H1 (cell line): ENCODE measurements around the gene NEDD4. TPM values are rescaled to one million over a fixed set of nuclear protein-coding genes. Genes with fewer than 3 reads are reported as not detected.

Source experiments
- CTCF ChIA-PET: fragments of 300-600 bp; sonication (Branson Sonifier 250); formaldehyde crosslinking; loops from one replicate; lab custom pipeline; 2021; ENCODE audit not compliant: partially characterized antibody; lab: Charles Lee
- POLR2A ChIA-PET: fragments of 300-600 bp; sonication (Branson Sonifier 250); formaldehyde crosslinking; loops from one replicate; lab custom pipeline; 2021; ENCODE audit warnings: inconsistent platforms; ENCODE audit not compliant: partially characterized antibody; lab: Charles Lee
- DNase-seq, 2 experiments: peaks; one replicate each; pipeline versions ENCODE4 v3.0.0 to v3.0.0-alpha.2; 2010 to 2022; ENCODE audit warnings: low spot score in 2 of 2, low read depth in 1 of 2, mixed read lengths in 1 of 2
- FAIRE-seq: peaks from 2 replicates; lab custom pipeline; 2011; peaks lifted over from hg19 to GRCh38; lab: Jason Lieb, UNC
- H2AFZ ChIP-seq: 2 replicates; pipeline ENCODE4 v1.8.1; 2012; ENCODE audit warnings: low read length, inconsistent platforms
- H2AK5ac ChIP-seq: 2 replicates; pipeline ENCODE4 v1.6.1; 2013; ENCODE audit warnings: low read depth, low read length
- H2BK120ac ChIP-seq: replicated peaks from 2 replicates; pipeline ENCODE3; 2013; ENCODE audit warnings: low read depth, low read length, inconsistent platforms
- H2BK12ac ChIP-seq: 2 replicates; pipeline ENCODE4 v1.6.1; 2013; ENCODE audit warnings: low read depth, low read length
- H2BK15ac ChIP-seq: 2 replicates; pipeline ENCODE4 v1.6.1; 2013; ENCODE audit warnings: low read length
- H2BK20ac ChIP-seq: 2 replicates; pipeline ENCODE4 v1.6.1; 2013; ENCODE audit warnings: low read length
- H2BK5ac ChIP-seq: 2 replicates; pipeline ENCODE4 v1.6.1; 2013; ENCODE audit warnings: low read depth, low read length
- H3K14ac ChIP-seq: 2 replicates; pipeline ENCODE4 v1.6.1; 2013; ENCODE audit warnings: inconsistent platforms; ENCODE audit not compliant: insufficient read length
- H3K18ac ChIP-seq: 2 replicates; pipeline ENCODE4 v1.6.1; 2013; ENCODE audit warnings: low read length; ENCODE audit errors: extremely low read depth
- H3K23ac ChIP-seq: 2 replicates; pipeline ENCODE4 v1.6.1; 2013; ENCODE audit warnings: inconsistent platforms; ENCODE audit not compliant: insufficient read length
- H3K23me2 ChIP-seq: 2 replicates; pipeline ENCODE4 v1.6.1; 2013; ENCODE audit warnings: low read depth, low read length
- H3K27ac ChIP-seq: 2 replicates; pipeline ENCODE4 v1.6.1; 2011; ENCODE audit warnings: low read depth, low read length, inconsistent platforms
- H3K27me3 ChIP-seq, 4 experiments: replicated peaks in 1 of 4; 1 replicate in 1 of 4; 2 replicates in 3 of 4; pipeline versions ENCODE4 v1.6.1 to v1.8.1; 2011 to 2013; ENCODE audit warnings: low read length in 3 of 4, mild to moderate bottlenecking in 3 of 4, inconsistent platforms in 2 of 4, mixed read lengths in 2 of 4, moderate library complexity in 1 of 4; ENCODE audit not compliant: control insufficient read depth in 3 of 4, insufficient read depth in 3 of 4; ENCODE audit errors: extremely low read depth in 1 of 4
- H3K36me3 ChIP-seq, 4 experiments: 2 replicates each; pipeline versions ENCODE4 v1.6.1 to v1.8.1; 2011 to 2013; ENCODE audit warnings: mild to moderate bottlenecking in 4 of 4, low read length in 3 of 4, moderate library complexity in 2 of 4, control low read depth in 1 of 4, inconsistent platforms in 1 of 4; ENCODE audit not compliant: insufficient read depth in 4 of 4, control insufficient read depth in 2 of 4
- H3K4ac ChIP-seq: replicated peaks from 2 replicates; pipeline ENCODE3; 2013; ENCODE audit warnings: low read length, low read depth, mixed read lengths, inconsistent platforms; ENCODE audit not compliant: insufficient read length
- H3K4me1 ChIP-seq, 4 experiments: replicated peaks in 1 of 4; 1 replicate in 1 of 4; 2 replicates in 3 of 4; pipeline versions ENCODE4 v1.6.1 to v1.8.1; 2011 to 2013; ENCODE audit warnings: low read length in 3 of 4, inconsistent platforms in 2 of 4, mixed read lengths in 1 of 4; ENCODE audit not compliant: insufficient read depth in 4 of 4, control insufficient read depth in 3 of 4
- H3K4me2 ChIP-seq, 2 experiments: 2 replicates each; pipeline versions ENCODE4 v1.6.1 to v1.8.1; 2011 to 2013; ENCODE audit warnings: low read depth in 2 of 2, low read length in 2 of 2, control low read depth in 1 of 2, inconsistent platforms in 1 of 2, mild to moderate bottlenecking in 1 of 2; ENCODE audit not compliant: insufficient read depth in 1 of 2
- H3K4me3 ChIP-seq, 4 experiments: fragments of 200-600, 300-600 bp in 1 of 4; sonication (generic), shearing (Covaris generic), sonication (Bioruptor Twin) in 1 of 4; 2 replicates each; pipeline versions ENCODE4 v1.5.1 to v1.8.1; 2011 to 2016; ENCODE audit warnings: low read length in 4 of 4, low read depth in 3 of 4, control low read depth in 2 of 4, inconsistent platforms in 2 of 4, mild to moderate bottlenecking in 2 of 4, mixed read lengths in 1 of 4, moderate library complexity in 1 of 4; ENCODE audit not compliant: insufficient read depth in 2 of 4; ENCODE audit errors: extremely low read depth in 1 of 4
- H3K56ac ChIP-seq: replicated peaks from 2 replicates; pipeline ENCODE3; 2013; ENCODE audit warnings: low read depth, mild to moderate bottlenecking, mixed read lengths, low read length, inconsistent platforms; ENCODE audit not compliant: insufficient read length
- H3K79me1 ChIP-seq: 2 replicates; pipeline ENCODE4 v1.6.1; 2013; ENCODE audit warnings: low read depth, low read length, control low read depth
- H3K79me2 ChIP-seq, 2 experiments: 2 replicates each; pipeline versions ENCODE4 v1.6.1 to v1.8.1; 2012 to 2013; ENCODE audit warnings: low read length in 2 of 2, mild to moderate bottlenecking in 2 of 2, inconsistent platforms in 1 of 2; ENCODE audit not compliant: insufficient read depth in 2 of 2, control insufficient read depth in 1 of 2
- H3K9ac ChIP-seq, 4 experiments: replicated peaks in 1 of 4; 1 replicate in 1 of 4; 2 replicates in 3 of 4; pipeline versions ENCODE4 v1.6.1 to v1.8.1; 2011 to 2013; ENCODE audit warnings: low read depth in 3 of 4, low read length in 3 of 4, control low read depth in 2 of 4, mild to moderate bottlenecking in 2 of 4, moderate library complexity in 2 of 4, inconsistent platforms in 1 of 4; ENCODE audit errors: extremely low read depth in 1 of 4
- H3K9me3 ChIP-seq, 2 experiments: 2 replicates each; pipeline versions ENCODE4 v1.6.1 to v1.8.1; 2012 to 2013; ENCODE audit warnings: mild to moderate bottlenecking in 2 of 2, moderate library complexity in 2 of 2, control low read depth in 1 of 2, inconsistent platforms in 1 of 2, low read depth in 1 of 2, low read length in 1 of 2, mixed read lengths in 1 of 2; ENCODE audit not compliant: insufficient read depth in 2 of 2
- H4K20me1 ChIP-seq, 2 experiments: replicated peaks in 1 of 2; 2 replicates each; pipeline versions ENCODE3 to v1.8.1; 2011 to 2013; ENCODE audit warnings: inconsistent platforms in 2 of 2, low read length in 2 of 2, mild to moderate bottlenecking in 1 of 2; ENCODE audit not compliant: insufficient read depth in 2 of 2, control insufficient read depth in 1 of 2
- H4K5ac ChIP-seq: 2 replicates; pipeline ENCODE4 v1.6.1; 2013; ENCODE audit warnings: low read length, low read depth, mixed read lengths, inconsistent platforms; ENCODE audit not compliant: insufficient read length
- H4K8ac ChIP-seq: 2 replicates; pipeline ENCODE4 v1.8.0; 2013; ENCODE audit warnings: mild to moderate bottlenecking, moderate library complexity, low read length, inconsistent platforms; ENCODE audit not compliant: insufficient read depth; ENCODE audit errors: extremely low read depth
- H4K91ac ChIP-seq: replicated peaks from 2 replicates; pipeline ENCODE3; 2013; ENCODE audit warnings: low read length, mixed read lengths, inconsistent platforms; ENCODE audit not compliant: insufficient read length
- JUND ChIP-seq: IDR thresholded peaks from 2 replicates; pipeline ENCODE4 v1.6.1; 2011; ENCODE audit warnings: mild to moderate bottlenecking, improper control_type of control experiment, low read length
- POLR2A ChIP-seq, 2 experiments: IDR thresholded peaks; 1 replicate in 1 of 2; 2 replicates in 1 of 2; pipeline ENCODE4 v1.6.1; 2011; ENCODE audit warnings: low read depth in 2 of 2, low read length in 2 of 2, mild to moderate bottlenecking in 2 of 2; ENCODE audit errors: control extremely low read depth in 1 of 2
- POLR2AphosphoS5 ChIP-seq: IDR thresholded peaks from 2 replicates; pipeline ENCODE4 v1.6.1; 2011; ENCODE audit warnings: low read depth, low read length
- RAD21 ChIP-seq, 2 experiments: IDR thresholded peaks in 1 of 2; conservative IDR thresholded peaks in 1 of 2; 2 replicates each; pipeline ENCODE4 v1.6.1; 2011; ENCODE audit warnings: low read depth in 2 of 2, low read length in 2 of 2, improper control_type of control experiment in 1 of 2, inconsistent platforms in 1 of 2, mild to moderate bottlenecking in 1 of 2, moderate library complexity in 1 of 2
- RXRA ChIP-seq: IDR thresholded peaks from 2 replicates; pipeline ENCODE4 v1.6.1; 2011; ENCODE audit warnings: low read depth, mild to moderate bottlenecking, low read length, moderate library complexity; ENCODE audit not compliant: insufficient read depth
- SAP30 ChIP-seq: fragments of 300-600 bp; sonication (generic); IDR thresholded peaks from 2 replicates; pipeline ENCODE4 v1.7.1; 2012; ENCODE audit warnings: low read length, moderate library complexity, mild to moderate bottlenecking, inconsistent platforms; ENCODE audit not compliant: insufficient read depth, insufficient replicate concordance
- SUZ12 ChIP-seq: fragments of 200-600 bp; sonication (generic); IDR thresholded peaks from 2 replicates; pipeline ENCODE4 v1.6.1; 2012; ENCODE audit warnings: mild to moderate bottlenecking, inconsistent platforms, low read length, moderate library complexity, mixed read lengths
- TCF12 ChIP-seq: IDR thresholded peaks from 2 replicates; pipeline ENCODE4 v1.6.1; 2011; ENCODE audit warnings: low read depth, mild to moderate bottlenecking, low read length
- TEAD4 ChIP-seq: IDR thresholded peaks from 2 replicates; pipeline ENCODE4 v1.6.1; 2012; ENCODE audit warnings: low read depth, low read length, inconsistent platforms, mixed read lengths
- WGBS, 2 experiments: shearing (Covaris generic) in 1 of 2; methylation state at CpG; one replicate each; pipeline versions ENCODE4 v1.1.6 to v1.1.7; 2013 to 2015; ENCODE audit warnings: low lambda C conversion rate in 2 of 2, mixed read lengths in 2 of 2, inconsistent platforms in 1 of 2, low coverage in 1 of 2, missing lambda C conversion rate in 1 of 2; ENCODE audit not compliant: insufficient replicate concordance in 2 of 2, insufficient coverage in 1 of 2, insufficient read length in 1 of 2; ENCODE audit errors: extremely low coverage in 1 of 2, missing lambda C conversion rate in 1 of 2; 5-methylcytosine and 5-hydroxymethylcytosine counted together
- polyA plus RNA-seq, 7 experiments: library from polyadenylated mRNA; depleted of rRNA in 3 of 7; stranded (reverse) in 5 of 7; unstranded in 2 of 7; fragments of >200 nt in 5 of 7; fragments of 200-250 nt in 2 of 7; gene quantifications; 1 replicate in 5 of 7; 2 replicates in 1 of 7; 4 replicates in 1 of 7; pipeline versions ENCODE4 v1.2.1 to v1.2.3, GENCODE V29; 2011 to 2013; ENCODE audit warnings: missing spikeins in 2 of 7, mixed read lengths in 2 of 7
- total RNA-seq: library from RNA; stranded (reverse); fragmentation: NEBNext Ultra II Directional; extraction: Animal tissue kit (Norgen Biotek cat#: 25700); gene quantifications from 2 replicates; pipeline ENCODE4 v1.2.1, GENCODE V29; 2021
- TF ChIP-seq, protein P1 (sequence below): IDR thresholded peaks from 2 replicates; pipeline ENCODE4 v1.6.1; 2012; ENCODE audit warnings: inconsistent platforms

Gene NEDD4
- total and polyA plus RNA-seq, 2 of the 8 experiments (the other 6 are each of a cell fraction or from before 2014, with no cell fraction given): 0.95 to 3.9 TPM

DNA sequence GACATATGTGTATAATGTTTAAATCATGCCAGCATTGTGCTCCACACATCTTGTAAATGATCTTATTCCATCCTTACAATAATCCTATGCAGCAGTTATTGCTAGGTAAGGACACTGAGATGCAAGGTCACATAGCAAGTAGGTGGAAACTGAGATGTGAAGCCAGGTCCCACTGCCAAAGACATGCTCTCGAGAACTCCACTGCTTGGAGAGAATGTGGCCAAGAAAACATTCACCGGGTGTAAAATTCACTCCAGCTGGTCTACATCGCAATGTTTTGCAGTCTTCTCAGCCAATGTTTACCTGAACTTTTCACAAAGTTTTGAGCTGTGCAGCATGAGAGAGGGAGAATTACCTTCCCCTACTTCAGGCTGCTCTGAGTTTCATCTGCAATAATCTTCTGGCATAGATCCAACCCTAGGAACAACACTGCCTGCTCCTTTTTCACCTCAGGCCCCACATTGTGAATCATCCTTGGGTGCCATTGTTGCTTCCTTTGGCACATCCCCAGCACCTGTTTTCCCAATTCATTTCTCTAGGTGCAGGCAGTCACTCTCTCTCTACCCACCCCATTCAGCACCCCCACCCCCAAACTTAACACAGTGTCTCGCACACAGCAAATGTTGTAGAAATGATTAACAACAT lies 197.0 kb downstream of the NEDD4 start:
- peaks cover 0 to 7% of the 10 kb centered on the region in 2 experiments; a peak in 2 of 4 replicates for H3K9me3 ChIP-seq
- no peak overlapping the region for H2AK5ac ChIP-seq
- WGBS, 2 experiments: 84% methylated on average over 4 of the region's 4 CpGs; no CpG with 5 or more reads in 1 of the 2 experiments
- CTCF ChIA-PET: interaction anchor here (0.6 to 10.8 kb wide), 6 partner anchors 9 to 207 kb away, joined by 3 to 201 read pairs (median 4); no protein-coding TSS in a partner anchor
- no peak overlapping the region for H3K56ac ChIP-seq
- no peak overlapping the region for H2BK20ac ChIP-seq
- H3K4ac ChIP-seq: no peak overlapping the region
- H2BK120ac ChIP-seq: no peak overlapping the region
- no peaks in the 10 kb centered on the region for H3K23me2 ChIP-seq
- H3K27me3 ChIP-seq: no peaks in the 10 kb centered on the region
- no peak overlapping the region for H3K23ac ChIP-seq
- no peak overlapping the region for H2AFZ ChIP-seq
- H4K8ac ChIP-seq: no peak overlapping the region
- FAIRE-seq: no peak
- peaks cover 0 to 5% (median 2%) of the 10 kb centered on the region in 4 experiments; a peak in 3 of 7 replicates for H3K4me1 ChIP-seq
- H3K36me3 ChIP-seq: no peaks in the 10 kb centered on the region
- H3K4me2 ChIP-seq: no peak overlapping the region
- H2BK5ac ChIP-seq: no peak overlapping the region
- H2BK12ac ChIP-seq: no peak overlapping the region
- no peak overlapping the region for H2BK15ac ChIP-seq
- DNase-seq: no peak
- H4K5ac ChIP-seq: no peak overlapping the region
- no peak overlapping the region for H3K14ac ChIP-seq
- H4K91ac ChIP-seq: no peak overlapping the region
- H3K79me2 ChIP-seq: no peaks in the 10 kb centered on the region
- no peak overlapping the region for H3K27ac ChIP-seq
- H3K9ac ChIP-seq: no peak overlapping the region; a peak in 1 of 7 replicates
- H3K4me3 ChIP-seq: no peak overlapping the region
- H3K18ac ChIP-seq: no peak overlapping the region
- H3K79me1 ChIP-seq: no peaks in the 10 kb centered on the region
- POLR2A ChIA-PET: no interaction called here
- no peaks in the 10 kb centered on the region for H4K20me1 ChIP-seq
- TF ChIP-seq SUZ12 (no peak), POLR2AphosphoS5 (no peak), SAP30 (no peak), TEAD4 (no peak), RAD21 (IDR thresholded peaks at IDR 0.05 in 1 of 2, conservative IDR thresholded peaks at IDR 0.05 in 1 of 2; ENCODE audit: low read depth in 2 of 2, low read length in 2 of 2) (no peak), POLR2A (IDR thresholded peaks at IDR 0.05; ENCODE audit: control extremely low read depth in 1 of 2, low read depth in 2 of 2, low read length in 2 of 2) (no peak), TCF12 (no peak), JUND (no peak), RXRA (no peak)
- TF ChIP-seq, protein P1, sequence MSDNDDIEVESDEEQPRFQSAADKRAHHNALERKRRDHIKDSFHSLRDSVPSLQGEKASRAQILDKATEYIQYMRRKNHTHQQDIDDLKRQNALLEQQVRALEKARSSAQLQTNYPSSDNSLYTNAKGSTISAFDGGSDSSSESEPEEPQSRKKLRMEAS: no peak
